Thyroid gland (tissue), 4 donors: ENCODE measurements around the gene ZYX. TPM values are rescaled to one million over a fixed set of nuclear protein-coding genes. Genes with fewer than 3 reads are reported as not detected.

Experiments
- DNase-seq, 2 donors: peaks; one replicate each; pipeline ENCODE4 v3.0.0-alpha.2; 2019
- H3K27ac ChIP-seq, 3 donors: fragments of 200-600 bp; sonication (generic); 1 replicate in 2 of 3; 2 replicates in 1 of 3; pipeline ENCODE4 v1.5.1; 2016 to 2019; ENCODE audit warnings: mild to moderate bottlenecking in 1 of 3, moderate library complexity in 1 of 3
- H3K27me3 ChIP-seq: fragments of 200-600 bp; sonication (generic); one replicate; pipeline ENCODE4 v1.5.1; 2019
- H3K36me3 ChIP-seq, 2 donors: fragments of 200-600 bp; sonication (generic); one replicate each; pipeline ENCODE4 v1.5.1; 2016 to 2019
- H3K4me1 ChIP-seq, 2 donors: fragments of 200-600 bp; sonication (generic); one replicate each; pipeline ENCODE4 v1.5.1; 2017 to 2019
- H3K4me3 ChIP-seq, 3 donors: fragments of 200-600 bp; sonication (generic); replicated peaks in 1 of 3; 1 replicate in 2 of 3; 2 replicates in 1 of 3; pipeline ENCODE4 v1.5.1; 2016; ENCODE audit warnings: mild to moderate bottlenecking in 1 of 3
- H3K9me3 ChIP-seq: fragments of 200-600 bp; sonication (generic); one replicate; pipeline ENCODE4 v1.5.1; 2017
- CTCF ChIP-seq, 6 experiments: fragments of 200-600 bp in 3 of 6; fragments of 450-650 bp in 3 of 6; sonication (generic) in 3 of 6; IDR thresholded peaks; one replicate each; pipeline ENCODE4 v1.5.1; 2016 to 2019; ENCODE audit warnings: antibody characterized with exemption in 6 of 6, mild to moderate bottlenecking in 2 of 6, inconsistent platforms in 1 of 6, moderate library complexity in 1 of 6
- POLR2A ChIP-seq, 2 donors: fragments of 450-650 bp; IDR thresholded peaks; one replicate each; pipeline ENCODE4 v1.6.1; 2017; ENCODE audit warnings: antibody characterized with exemption in 2 of 2, mild to moderate bottlenecking in 2 of 2, moderate library complexity in 1 of 2
- WGBS, 2 donors: methylation state at CpG; one replicate each; pipeline ENCODE4 v1.1.5; 2017; 5-methylcytosine and 5-hydroxymethylcytosine counted together
- intact Hi-C: fragments of 100-400 bp; cut with DNase I; formaldehyde crosslinking; loops from one replicate; pipeline ENCODE4 v1.15.1; 2023
- total RNA-seq, 4 donors: library from RNA; depleted of rRNA; stranded (reverse); fragments of >200 nt; gene quantifications; one replicate each; pipeline ENCODE4 v1.2.3, GENCODE V29; 2016

The ZYX gene
- total RNA-seq, 4 donors from 2014 or later, result 24.6 to 55.4 (median 31.3) TPM

DNA sequence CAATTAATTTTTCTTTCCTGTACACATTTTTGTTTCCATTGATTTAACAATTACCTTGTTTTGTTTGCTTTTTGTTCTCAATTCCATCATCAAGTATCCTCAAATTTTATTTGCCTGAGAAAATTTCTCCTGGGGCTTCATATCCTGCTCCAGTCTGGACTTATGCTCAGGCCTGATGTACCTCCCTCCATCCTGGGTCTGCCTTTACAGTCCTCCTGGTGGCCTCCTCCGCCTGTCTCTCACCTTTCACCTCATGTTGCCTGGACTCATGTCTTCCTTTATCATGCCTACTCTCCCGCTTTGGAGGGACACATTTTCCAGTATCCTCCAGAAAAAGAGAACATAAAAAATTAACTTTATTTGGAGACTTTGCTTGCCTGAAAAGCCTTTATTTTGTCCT lies 50.0 kb downstream of the ZYX start:
- H3K9me3 ChIP-seq, result no peaks in the 10 kb centered on the region
- no peak overlapping the region for H3K27ac ChIP-seq
- 71 to 73% methylated on average over 2 of the region's 2 CpGs for WGBS, 2 donors
- H3K4me3 ChIP-seq, result no peak overlapping the region
- no peaks in the 10 kb centered on the region for H3K27me3 ChIP-seq
- intact Hi-C loops, result no loop called here
- H3K4me1 ChIP-seq, result peaks cover 0 to 11% of the 10 kb centered on the region in 2 donors
- DNase-seq, result no peak
- H3K36me3 ChIP-seq, result no peaks in the 10 kb centered on the region
- TF ChIP-seq POLR2A (IDR thresholded peaks at IDR 0.05) (no peak), CTCF (IDR thresholded peaks at IDR 0.05) (no peak)

DNA sequence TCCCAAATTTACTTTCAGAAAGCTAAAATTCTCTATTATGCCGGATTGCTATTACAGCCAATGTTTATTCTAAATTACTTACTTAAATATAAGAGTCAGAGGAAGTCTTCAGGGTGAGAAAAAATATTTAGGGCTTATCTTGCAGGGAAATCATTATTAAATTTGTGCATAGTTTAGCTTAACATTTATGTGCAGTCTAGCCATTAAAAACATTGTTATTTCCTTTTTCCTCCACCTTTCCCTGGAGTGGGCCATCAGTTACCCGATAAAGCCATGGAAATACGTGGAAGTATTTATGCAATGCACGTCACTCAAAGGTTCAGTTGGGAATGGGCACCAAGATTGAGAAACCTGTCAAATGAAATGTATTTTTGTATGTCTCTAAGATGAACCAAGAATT lies 52.6 kb downstream of the ZYX start:
- Histone ChIP-seq H3K4me3 (no peak overlapping the region), H3K27ac (no peak overlapping the region), H3K4me1 (peaks cover 0 to 11% of the 10 kb centered on the region in 2 donors), H3K36me3 (no peaks in the 10 kb centered on the region), H3K9me3 (no peaks in the 10 kb centered on the region), H3K27me3 (no peaks in the 10 kb centered on the region)
- WGBS, 2 donors, result 84 to 88% methylated on average over 4 of the region's 4 CpGs
- intact Hi-C loops, result no loop called here
- no peak for TF ChIP-seq CTCF (IDR thresholded peaks at IDR 0.05)
- TF ChIP-seq POLR2A (IDR thresholded peaks at IDR 0.05), result no peak
- no peak for DNase-seq

DNA sequence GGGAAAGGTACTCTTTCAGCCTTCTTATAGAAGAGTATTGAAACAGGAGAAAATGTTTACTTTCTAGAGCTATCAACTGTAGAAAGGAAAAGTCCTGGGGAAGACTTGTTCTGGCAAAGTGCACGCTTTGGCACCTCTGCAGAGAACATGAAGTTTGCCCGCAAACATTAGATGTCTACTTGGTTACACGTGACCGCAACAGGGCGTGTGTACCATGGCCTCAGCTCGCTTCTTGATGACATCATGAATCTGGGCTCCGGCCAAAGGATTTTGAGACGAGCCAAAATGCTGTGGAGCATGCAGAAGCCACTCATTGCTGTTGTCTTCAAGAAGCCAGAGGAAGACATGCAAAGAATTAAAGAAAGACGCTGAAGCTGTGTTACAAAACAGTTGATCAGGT lies 53.5 kb downstream of the ZYX start:
- no peaks in the 10 kb centered on the region for H3K27me3 ChIP-seq
- H3K27ac ChIP-seq, result no peak overlapping the region
- intact Hi-C loops, result no loop called here
- no peak for TF ChIP-seq CTCF (IDR thresholded peaks at IDR 0.05)
- TF ChIP-seq POLR2A (IDR thresholded peaks at IDR 0.05), result no peak
- no peak overlapping the region for H3K4me3 ChIP-seq
- peak; percentile 92 to 93 for DNase-seq
- peaks cover 0 to 11% of the 10 kb centered on the region in 2 donors for H3K4me1 ChIP-seq
- 25 to 39% methylated on average over 9 of the region's 9 CpGs for WGBS, 2 donors
- H3K9me3 ChIP-seq, result no peaks in the 10 kb centered on the region
- no peaks in the 10 kb centered on the region for H3K36me3 ChIP-seq

- H3K27me3 ChIP-seq, result no peaks in the 10 kb centered on the region
- no peaks in the 10 kb centered on the region for H3K36me3 ChIP-seq
- 65 to 73% methylated on average over 2 of the region's 2 CpGs for WGBS, 2 donors
- no peak for TF ChIP-seq CTCF (IDR thresholded peaks at IDR 0.05)
- TF ChIP-seq POLR2A (IDR thresholded peaks at IDR 0.05), result no peak
- H3K9me3 ChIP-seq, result no peaks in the 10 kb centered on the region
- intact Hi-C loops, result no loop called here
- peaks cover 0 to 11% of the 10 kb centered on the region in 2 donors for H3K4me1 ChIP-seq
- H3K27ac ChIP-seq, result no peak overlapping the region
- peak in 1 of 2 donors; percentile 11 for DNase-seq
- no peak overlapping the region for H3K4me3 ChIP-seq
Observed at GRCh38 chr7:143435266-143435665, 54.1 kb downstream of the ZYX start.

DNA sequence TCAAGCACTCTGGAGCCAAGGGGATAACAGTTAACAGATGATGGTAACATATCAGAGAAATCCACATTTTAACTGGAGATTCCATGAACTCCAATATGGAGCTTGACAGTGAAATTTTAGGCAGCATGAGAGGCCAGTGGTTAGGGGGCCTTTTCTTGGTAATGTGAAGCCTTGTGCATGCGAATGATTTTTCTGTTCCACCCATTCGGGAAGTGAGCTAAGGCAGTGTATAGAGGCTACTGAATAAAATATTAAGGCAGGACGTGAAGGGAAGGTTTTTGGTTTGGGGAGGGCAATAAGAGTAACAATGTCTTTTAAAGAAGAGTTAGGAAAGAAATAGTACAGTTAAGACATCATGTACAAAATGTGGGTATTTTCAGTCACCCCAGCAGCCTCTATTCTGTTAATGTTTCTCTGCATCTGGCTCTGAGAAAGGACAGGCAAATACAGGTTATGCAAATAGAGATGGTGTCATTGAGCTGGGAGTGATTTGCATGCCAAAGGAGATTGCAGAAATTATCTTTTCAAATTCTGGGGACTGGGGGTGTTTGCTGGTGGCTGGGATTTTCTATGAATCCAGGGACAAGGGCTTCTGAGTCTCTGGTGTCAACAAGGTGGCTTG lies 55.3 kb downstream of the ZYX start:
- H3K9me3 ChIP-seq, result no peaks in the 10 kb centered on the region
- intact Hi-C loops, result no loop called here
- no peak for DNase-seq
- peaks cover 0 to 11% of the 10 kb centered on the region in 2 donors for H3K4me1 ChIP-seq
- H3K36me3 ChIP-seq, result no peaks in the 10 kb centered on the region
- no peaks in the 10 kb centered on the region for H3K27me3 ChIP-seq
- H3K27ac ChIP-seq, result no peak overlapping the region
- WGBS, 2 donors, result 93 to 94% methylated on average over 3 of the region's 3 CpGs
- H3K4me3 ChIP-seq, result no peak overlapping the region
- no peak for TF ChIP-seq POLR2A (IDR thresholded peaks at IDR 0.05)
- no peak for TF ChIP-seq CTCF (IDR thresholded peaks at IDR 0.05)
